Cerebellar nuclear complex (tissue), 1 donor: ENCODE data around the gene PLXND1.

ENCODE experiments used
- DNase-seq, 2 experiments: peaks; one replicate each; lab custom pipeline; 2025; lab: John Stamatoyannopoulos, UW

The PLXND1 gene

GRCh38 chr3:129563850-129564535, 42.5 kb downstream of the PLXND1 start:
- DNase-seq = no peak

- no peak for DNase-seq
These were observed 43.1 kb downstream of the PLXND1 start for GRCh38 chr3:129563332-129563731.

GRCh38 chr3:129562803-129563202, 43.7 kb downstream of the PLXND1 start:
- no peak for DNase-seq

- DNase-seq = no peak
These were observed 44.7 kb downstream of the PLXND1 start for GRCh38 chr3:129561619-129562248.

- no peak for DNase-seq
These were observed 45.4 kb downstream of the PLXND1 start for GRCh38 chr3:129560911-129561594.

GRCh38 chr3:129560269-129560787, 46.1 kb downstream of the PLXND1 start:
- no peak for DNase-seq

- DNase-seq = no peak
These were observed 46.9 kb downstream of the PLXND1 start for GRCh38 chr3:129559565-129560079.

GRCh38 chr3:129558772-129559564, 47.5 kb downstream of the PLXND1 start:
- DNase-seq = no peak

GRCh38 chr3:129558081-129558771, 48.2 kb downstream of the PLXND1 start:
- no peak for DNase-seq

- DNase-seq = no peak
These were observed 49.0 kb downstream of the PLXND1 start for GRCh38 chr3:129557548-129557894.

- DNase-seq = no peak
These were observed 49.5 kb downstream of the PLXND1 start for GRCh38 chr3:129556890-129557547.

- no peak for DNase-seq
These were observed 50.1 kb downstream of the PLXND1 start for GRCh38 chr3:129556358-129556695.

GRCh38 chr3:129555616-129556357, 50.7 kb downstream of the PLXND1 start:
- DNase-seq = no peak

- DNase-seq = no peak
These were observed 51.3 kb downstream of the PLXND1 start for GRCh38 chr3:129555153-129555550.

GRCh38 chr3:129554356-129555152, 51.9 kb downstream of the PLXND1 start:
- DNase-seq = no peak

- DNase-seq = no peak
These were observed 52.8 kb downstream of the PLXND1 start for GRCh38 chr3:129553719-129554118.

- no peak for DNase-seq
These were observed 53.3 kb downstream of the PLXND1 start for GRCh38 chr3:129553171-129553570.

GRCh38 chr3:129552287-129553050, 54.0 kb downstream of the PLXND1 start:
- no peak for DNase-seq

- DNase-seq = no peak
These were observed 56.7 kb downstream of the PLXND1 start for GRCh38 chr3:129549805-129550204.
